B cell (primary cell): ENCODE measurements around the gene ARRB1.

Experiments used
- CTCF ChIP-seq: fragments of 200-600 bp; IDR thresholded peaks from one replicate; pipeline ENCODE4 v1.8.0; 2022; ENCODE audit warnings: antibody characterized with exemption, mild to moderate bottlenecking
- EZH2 ChIP-seq: IDR thresholded peaks from 2 replicates; pipeline ENCODE4 v1.6.1; 2012; ENCODE audit warnings: borderline replicate concordance, low read depth, mild to moderate bottlenecking, moderate library complexity, low read length; ENCODE audit not compliant: insufficient read depth, poor library complexity, severe bottlenecking

- TF ChIP-seq EZH2: no peak
- TF ChIP-seq CTCF: no peak
Measured at GRCh38 chr11:75400146-75400865, 48.8 kb upstream of the ARRB1 start.
